ENCODE results near the gene OR14C36.

OR14C36 gene

GRCh38 chr1:248380854-248381253 is 32.3 kb downstream of the OR14C36 start:
- no peaks in the 10 kb centered on the region for H3K9me3 Mint-ChIP-seq
- no peak overlapping the region for H3K4me3 Mint-ChIP-seq
- H3K36me3 Mint-ChIP-seq (ENCODE audit: low read depth) = no peaks in the 10 kb centered on the region
- H3K27ac Mint-ChIP-seq = no peak overlapping the region
- no peaks in the 10 kb centered on the region for H3K4me1 Mint-ChIP-seq (ENCODE audit: low read depth)
- no peaks in the 10 kb centered on the region for H3K27me3 Mint-ChIP-seq (ENCODE audit: low read depth)

GRCh38 chr1:248388426-248388825 is 39.9 kb downstream of the OR14C36 start:
- no peak overlapping the region for H3K4me3 Mint-ChIP-seq
- no peaks in the 10 kb centered on the region for H3K27me3 Mint-ChIP-seq (ENCODE audit: low read depth)
- no peaks in the 10 kb centered on the region for H3K36me3 Mint-ChIP-seq (ENCODE audit: low read depth)
- H3K4me1 Mint-ChIP-seq (ENCODE audit: low read depth) = no peaks in the 10 kb centered on the region
- no peaks in the 10 kb centered on the region for H3K9me3 Mint-ChIP-seq
- H3K27ac Mint-ChIP-seq = no peak overlapping the region

DNA sequence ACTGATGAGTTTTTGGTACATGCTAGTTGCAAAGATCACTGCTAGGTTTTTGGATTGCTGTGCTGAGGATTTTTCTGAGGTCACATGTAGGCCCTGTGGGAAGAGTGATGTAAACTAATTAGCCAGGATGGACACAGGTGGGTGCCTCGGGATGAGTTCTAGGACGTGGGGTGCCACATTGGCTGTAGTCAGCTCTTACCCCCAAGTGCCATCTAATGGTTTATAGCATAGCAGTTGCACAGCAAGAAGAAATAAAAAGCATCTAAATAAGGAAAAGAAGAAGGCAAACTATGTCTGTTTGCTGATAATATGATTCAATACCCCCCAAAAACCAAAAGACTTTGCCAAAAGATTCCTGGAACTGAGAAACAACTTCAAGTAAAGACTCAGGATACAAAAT is 44.5 kb downstream of the OR14C36 start:
- Mint-ChIP-seq H3K27me3 (ENCODE audit: low read depth) (no peaks in the 10 kb centered on the region), H3K4me3 (no peak overlapping the region), H3K36me3 (ENCODE audit: low read depth) (no peaks in the 10 kb centered on the region), H3K27ac (no peak overlapping the region), H3K4me1 (ENCODE audit: low read depth) (no peaks in the 10 kb centered on the region), H3K9me3 (no peaks in the 10 kb centered on the region)

Data from T-helper 1 cell treated with Interleukin-12 subunit alpha and Interleukin-12 subunit beta and Interleukin-4 antibody, amounts not matched to agents 30 μg/mL and 1 μg/mL, for 36 hours (primary cell).